GM19193 (cell line): Measurements from ENCODE around the gene ZBTB3.

Experiments
- POLR2A ChIP-seq: IDR thresholded peaks from 4 replicates; pipeline ENCODE4 v1.6.1; 2011; ENCODE audit not compliant: insufficient read depth, insufficient read length; ENCODE audit errors: extremely low read depth

Gene ZBTB3

DNA sequence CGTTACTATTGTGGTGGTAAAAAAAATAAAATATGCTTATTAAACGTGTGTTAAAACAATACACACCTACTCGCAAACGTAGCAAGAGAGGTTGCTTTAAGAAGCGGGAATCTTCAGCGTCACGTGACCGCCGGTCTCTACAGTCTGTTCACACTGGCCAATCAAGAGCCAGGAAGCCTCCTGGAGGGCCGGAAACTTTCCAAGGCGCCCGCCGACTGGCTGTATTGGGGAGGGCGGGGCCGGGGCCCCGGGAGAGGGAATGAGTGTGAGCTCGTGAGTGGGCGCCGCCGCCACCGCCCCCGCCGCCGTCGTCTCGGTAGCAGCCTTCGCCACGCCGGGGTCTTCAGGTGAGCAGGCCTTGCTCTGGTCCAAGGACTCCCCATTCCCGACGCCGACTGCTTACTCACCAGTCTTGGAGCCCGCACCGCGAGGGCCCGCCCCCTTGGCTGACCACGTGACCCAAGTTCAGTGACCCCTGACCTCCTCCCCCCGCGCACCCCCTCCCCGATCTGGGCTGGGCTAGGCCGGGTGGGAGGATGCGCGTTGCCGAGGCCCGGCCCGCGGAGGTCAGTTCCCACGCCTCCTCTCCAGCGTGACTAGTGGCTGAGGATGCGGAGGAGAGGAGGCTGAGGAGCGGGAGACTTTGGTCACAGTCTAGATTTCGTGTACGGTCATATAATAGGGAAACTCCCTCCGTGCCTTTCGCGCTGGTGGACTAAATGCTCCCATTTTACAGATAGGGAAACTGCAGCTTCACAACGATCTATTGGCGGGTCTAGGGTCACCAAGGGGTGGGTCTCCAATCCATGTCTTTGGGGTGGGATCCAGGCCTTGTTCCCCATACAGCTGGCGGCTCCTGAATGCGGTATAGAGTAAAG is 17.4 kb upstream of the ZBTB3 start, which contains the start of gene TAF6L:
TAF6L (plus strand) TSS at position 253 of the 878 bp plus-strand sequence. CDS start 4,388 bp downstream, outside the sequence.
- peak; percentile 71 for TF ChIP-seq POLR2A

DNA sequence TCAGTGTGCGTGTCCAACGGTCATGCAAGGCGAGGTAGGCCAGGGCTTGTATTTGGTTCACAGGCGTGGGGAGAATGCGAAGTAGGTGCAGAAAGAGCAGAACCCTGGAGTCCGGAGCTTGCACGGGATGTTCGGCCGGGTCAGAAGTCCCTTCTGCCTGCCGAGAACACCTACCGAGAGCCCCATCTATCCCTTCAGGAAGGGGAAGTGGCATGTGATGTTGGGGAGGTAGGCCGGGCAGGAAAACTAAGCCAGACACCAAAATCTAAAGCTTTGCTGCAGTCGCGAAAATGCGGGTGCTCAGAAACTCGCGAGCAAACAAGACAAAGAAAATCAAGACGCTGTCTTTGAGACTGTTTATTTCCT is 16.8 kb upstream of the ZBTB3 start:
- TF ChIP-seq POLR2A, result no peak

DNA sequence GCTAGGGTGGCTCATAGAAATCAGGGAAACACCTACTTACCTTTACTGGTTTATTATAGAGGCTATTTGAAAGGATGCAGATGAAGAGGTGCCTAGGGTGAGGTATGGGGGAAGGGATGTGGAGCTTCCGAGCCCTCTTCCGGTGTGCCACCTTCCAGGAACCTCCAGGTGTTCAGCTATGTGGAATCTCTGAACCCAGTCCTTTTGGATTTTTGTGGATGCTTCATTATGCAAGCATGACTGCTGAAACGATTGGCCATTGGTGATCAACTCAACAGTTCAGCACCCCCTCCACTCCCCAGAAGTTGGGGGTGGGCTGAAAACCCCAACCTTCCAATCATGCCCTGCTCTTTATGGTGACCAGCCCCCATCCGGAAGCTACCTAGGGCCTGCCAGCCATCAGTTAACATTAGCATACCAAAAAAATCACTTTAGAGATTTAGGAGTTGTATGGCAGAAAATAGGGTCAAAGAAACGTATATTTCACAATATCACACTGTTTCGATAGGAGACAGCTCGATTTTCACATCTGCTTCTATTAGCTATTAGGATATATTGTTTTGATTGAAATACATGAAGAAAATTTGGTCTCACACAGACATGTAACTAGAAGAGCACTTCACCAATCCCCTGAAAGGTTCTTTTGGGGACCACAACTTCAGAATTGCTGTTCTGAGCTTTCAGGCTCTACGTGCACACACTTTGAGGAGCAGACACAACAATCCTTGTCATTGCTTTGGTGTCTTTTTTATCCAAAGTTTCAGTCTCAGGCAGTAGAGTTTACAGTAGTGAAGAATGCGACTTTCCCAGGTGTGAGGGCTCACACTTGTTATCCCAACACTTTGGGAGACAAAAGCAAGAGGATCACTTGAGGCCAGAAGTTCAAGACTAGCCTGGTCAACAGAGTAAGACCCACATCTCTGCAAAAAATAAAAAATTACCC is 4.2 kb upstream of the ZBTB3 start:
- TF ChIP-seq POLR2A, result no peak

DNA sequence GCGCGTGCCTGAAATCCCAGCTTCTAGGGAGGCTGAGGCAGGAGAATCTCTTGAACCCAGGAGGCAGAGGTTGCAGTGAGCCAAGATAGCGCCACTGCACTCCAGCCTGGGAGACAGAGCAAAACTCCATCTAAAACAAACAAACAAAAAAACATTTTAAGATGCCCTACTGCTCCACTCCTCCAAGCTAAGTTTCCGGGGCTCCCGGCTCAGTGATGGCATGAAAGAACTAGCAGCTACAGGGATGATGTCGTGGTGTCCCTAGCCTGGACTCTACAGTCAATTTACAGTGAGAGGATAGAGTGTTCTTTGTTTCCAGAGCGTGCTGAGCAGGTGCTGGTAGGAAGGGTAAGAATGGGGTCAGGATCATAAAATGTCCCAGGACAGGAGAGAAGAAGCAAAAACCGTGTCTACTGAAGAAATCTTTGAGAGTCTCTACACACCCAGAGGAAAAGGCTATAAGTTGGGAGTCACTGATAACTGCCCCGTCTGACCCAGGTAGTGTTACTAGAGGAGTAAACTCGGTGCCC is 1.2 kb upstream of the ZBTB3 start:
- TF ChIP-seq POLR2A, result no peak

DNA sequence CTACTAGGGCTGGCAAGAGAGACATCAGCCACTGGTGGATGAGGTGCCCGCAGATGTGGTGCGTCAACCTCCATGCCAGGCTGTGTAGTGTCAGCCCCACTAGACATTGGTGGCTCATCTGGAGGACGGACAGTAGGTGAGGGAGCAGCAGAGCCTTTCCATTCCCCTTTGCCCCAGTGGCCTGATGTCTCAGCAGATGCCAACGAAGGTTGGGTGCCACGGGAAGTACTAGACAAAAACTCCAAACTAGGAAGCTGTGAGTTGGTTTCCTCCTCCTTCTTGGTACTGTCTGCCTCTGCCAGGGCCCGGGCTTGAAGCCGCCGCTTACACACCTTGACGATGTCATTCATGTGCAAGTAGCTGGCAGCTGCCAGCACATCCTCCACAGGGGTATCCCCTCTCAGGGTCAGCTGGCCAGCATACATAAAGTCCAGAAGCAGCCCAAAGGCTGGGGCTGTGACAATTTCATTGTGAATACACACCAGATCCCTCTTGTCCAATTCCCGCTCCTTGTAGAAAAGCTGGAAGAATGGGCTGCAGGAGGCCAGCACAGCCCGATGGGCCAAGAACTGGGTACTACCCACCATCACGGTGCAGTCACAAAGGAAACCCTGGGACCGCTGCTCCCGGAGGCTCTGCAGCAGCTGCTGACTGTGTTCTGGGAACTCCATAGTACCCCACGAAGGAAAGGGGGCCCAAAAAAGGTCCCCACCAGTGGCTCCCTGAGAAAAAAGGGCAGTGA is 795 bp downstream of the ZBTB3 start:
- no peak for TF ChIP-seq POLR2A

DNA sequence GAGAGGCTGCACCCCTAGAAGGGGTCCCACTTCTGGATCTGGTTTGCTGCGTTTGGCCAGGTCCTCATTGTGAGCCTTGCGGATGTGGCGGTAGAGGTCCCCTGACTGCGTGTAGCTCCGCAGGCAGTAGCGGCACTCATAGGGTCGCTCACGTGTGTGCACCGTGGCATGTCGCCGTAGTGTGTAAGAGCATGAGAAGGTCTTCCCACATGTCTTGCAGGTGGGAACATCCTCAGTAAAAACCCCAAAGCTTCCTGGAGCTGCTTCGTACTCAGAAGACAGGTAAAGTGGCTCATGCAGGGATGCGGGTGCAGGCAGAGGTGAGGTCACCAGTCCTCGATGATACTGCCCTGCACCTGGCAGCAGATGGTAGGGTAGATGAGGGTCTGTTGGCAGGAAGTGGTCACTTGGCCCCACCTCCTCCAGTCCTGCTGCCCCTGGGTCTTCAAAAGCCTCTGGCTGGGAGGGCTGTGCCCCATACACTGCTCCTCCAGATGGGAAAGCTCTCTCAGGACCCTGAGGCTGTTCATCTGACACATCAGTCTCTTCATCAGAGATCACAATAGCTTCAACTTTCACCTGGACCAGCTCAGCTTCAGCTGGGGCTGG is 1.7 kb downstream of the ZBTB3 start:
- TF ChIP-seq POLR2A, result no peak

DNA sequence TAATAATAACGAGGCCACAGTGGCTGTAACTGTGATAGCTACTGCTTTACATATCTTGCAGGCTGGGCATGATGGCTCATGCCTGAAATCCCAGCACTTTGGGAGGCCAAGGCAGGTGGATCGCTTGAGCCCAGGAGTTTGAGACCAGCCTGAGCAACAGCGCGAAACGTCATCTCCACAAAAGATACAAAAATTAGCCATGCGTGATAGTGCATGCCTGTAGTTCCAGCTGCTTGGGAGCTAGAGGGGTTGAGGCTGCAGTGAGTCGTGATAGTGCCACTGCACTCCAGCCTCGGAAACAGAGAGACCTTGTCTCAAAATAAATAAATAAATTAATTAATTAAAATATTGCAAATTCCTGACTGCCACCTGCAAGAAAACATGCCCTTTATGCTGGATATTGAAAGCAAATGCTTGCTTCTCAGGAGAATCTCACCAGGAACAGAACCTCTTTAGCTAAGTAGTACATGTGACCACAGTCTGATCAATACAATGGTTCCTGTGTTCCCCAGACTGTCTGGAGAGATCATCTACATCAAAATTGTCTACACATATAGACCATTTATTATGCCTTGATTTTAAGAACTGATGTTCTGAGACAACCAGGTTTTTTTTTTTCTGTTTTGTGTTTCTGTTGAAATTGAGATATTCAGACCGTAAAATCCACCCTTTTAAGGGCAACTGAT is 6.3 kb downstream of the ZBTB3 start:
- no peak for TF ChIP-seq POLR2A

DNA sequence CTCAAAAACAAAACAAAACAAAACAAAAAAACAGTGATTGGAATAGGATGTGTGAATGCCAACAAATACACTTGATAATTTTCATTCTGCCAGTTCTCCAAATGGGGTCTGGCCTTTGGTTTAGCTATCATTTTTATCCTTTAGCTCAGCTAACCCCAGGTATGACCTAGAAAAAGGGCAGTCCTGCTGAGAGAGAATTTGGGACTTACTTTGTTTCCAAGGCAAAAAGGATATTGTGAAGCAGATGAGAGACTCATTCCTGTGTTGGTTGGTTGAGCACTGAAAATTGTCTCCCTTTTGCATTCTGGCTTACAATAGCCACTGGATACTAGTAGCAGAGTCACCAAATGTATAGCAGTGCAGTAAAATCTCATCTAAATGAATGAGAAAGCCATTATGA is 16.8 kb downstream of the ZBTB3 start:
- no peak for TF ChIP-seq POLR2A

DNA sequence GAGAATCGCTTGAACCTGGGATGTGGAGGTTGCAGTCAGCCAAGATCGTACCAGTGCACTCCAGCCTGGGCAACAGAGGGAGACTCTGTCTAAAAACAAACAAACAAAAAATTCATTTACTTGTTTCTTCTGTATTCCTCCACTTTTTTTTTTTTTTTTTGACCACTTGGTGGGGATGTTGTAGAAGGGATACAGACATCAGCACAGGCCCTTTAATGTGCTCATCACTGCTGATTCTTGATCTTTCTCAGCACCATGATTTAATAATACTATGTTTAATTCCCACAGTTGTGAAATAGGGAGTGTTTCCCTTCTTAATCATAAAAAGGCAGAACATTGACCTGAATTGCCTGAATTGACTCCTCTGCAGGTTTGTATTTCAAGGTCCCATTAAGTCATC is 21.1 kb downstream of the ZBTB3 start:
- no peak for TF ChIP-seq POLR2A

DNA sequence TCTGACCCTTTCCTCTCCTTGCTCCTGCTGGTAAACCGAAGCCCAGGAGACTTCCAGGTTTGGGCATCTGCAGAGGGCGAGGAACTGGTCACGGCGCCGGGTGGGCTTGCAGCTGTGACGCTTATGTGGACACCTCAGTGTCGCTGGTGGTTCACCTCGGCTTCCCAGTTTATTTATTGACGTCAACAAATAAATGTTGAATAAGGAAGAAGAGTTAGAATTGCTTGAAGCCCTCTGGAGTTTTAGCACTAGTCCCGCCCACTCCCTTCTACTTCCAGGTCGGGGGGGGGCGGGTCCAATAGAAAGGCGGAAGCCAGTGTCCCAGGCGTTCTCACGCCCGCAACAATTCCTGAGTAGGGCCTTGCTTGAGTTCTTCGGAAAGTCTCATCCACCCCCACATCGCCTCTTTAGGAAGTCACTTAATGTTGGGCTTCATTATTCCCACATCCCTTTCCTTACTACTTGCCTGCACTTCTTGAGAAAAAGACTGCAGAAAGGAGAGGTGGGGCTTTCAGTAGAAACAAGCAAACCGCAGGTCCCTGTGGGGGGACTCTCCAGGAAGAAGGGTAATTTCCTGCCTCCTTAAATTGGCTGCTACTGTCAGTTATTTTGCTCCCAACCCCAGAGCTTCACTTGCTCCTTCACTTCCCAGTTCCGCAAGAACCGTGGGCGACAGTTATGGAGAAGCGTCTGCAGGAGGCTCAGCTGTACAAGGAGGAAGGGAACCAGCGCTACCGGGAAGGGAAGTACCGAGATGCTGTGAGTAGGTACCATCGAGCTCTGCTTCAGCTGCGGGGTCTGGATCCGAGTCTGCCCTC is 25.6 kb downstream of the ZBTB3 start, which contains the start of gene TTC9C:
TTC9C (plus strand) TSS at position 316 of the 818 bp plus-strand sequence; CDS start at position 679, 363 bp downstream.
- peak; percentile 61 for TF ChIP-seq POLR2A

DNA sequence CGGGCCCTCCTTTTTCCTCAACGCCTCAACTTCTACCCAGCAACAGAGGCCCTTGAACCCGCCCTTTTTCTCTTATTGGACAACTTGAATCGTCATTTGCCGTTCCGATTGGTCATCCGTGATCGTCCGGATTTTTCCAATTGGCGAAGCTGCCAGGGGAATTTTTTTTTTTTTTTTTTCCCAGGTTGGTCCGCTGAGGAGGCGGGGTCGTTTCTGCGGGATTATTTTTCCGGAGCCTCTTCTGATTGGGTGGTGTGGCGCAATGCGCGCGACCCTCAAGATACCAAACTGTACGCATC is 26.1 kb downstream of the ZBTB3 start:
- no peak for TF ChIP-seq POLR2A

DNA sequence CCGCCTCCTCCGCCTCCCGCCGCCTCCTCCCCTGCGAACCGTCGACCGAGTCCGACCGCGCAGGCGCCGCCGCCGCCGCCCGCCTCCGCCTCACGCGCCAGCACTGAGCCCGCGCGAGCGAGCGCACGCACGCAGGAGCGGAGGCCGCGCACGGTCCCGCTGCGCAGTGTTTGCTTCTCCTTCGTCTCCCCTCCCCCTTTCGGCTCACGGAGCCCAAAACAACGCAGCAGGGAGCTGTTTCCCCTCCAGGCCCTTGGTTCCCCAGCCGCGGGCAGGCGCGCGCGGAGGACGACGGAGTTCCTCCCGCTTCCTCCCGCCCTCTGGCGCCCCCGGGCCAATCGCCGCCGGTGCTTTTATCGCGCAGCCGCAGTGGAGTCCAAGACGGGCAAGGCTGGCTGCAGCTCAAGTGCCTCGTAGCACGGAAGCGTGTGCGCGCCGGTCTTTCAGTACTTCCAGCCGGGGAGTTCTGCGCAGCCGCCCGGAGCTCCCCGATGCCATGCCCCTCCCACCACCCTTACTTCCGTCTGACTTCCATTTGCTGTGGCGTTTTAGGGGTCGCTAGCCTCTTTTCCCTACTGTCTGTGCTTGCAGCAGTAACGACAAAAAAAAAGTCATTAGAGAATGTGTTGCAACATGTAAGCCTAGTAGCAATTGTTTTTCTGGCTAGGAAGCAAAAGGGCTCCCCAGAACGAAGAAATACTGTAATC is 26.6 kb downstream of the ZBTB3 start, which contains the start of gene HNRNPUL2:
HNRNPUL2 (minus strand) TSS at position 293 of the 707 bp plus-strand sequence. CDS start 301 bp downstream, outside the sequence.
- peak; percentile 98 for TF ChIP-seq POLR2A
